Measurements from ENCODE around the gene ANXA4.
A peak's percentile ranks its signal among the peaks of the same experiment; 100 is the strongest.
"Not testable (repeated sequence)": the region's sequence is repeated elsewhere in the genome, so short reads cannot be mapped to it uniquely, and the experiment has no call there.

Gene ANXA4

DNA sequence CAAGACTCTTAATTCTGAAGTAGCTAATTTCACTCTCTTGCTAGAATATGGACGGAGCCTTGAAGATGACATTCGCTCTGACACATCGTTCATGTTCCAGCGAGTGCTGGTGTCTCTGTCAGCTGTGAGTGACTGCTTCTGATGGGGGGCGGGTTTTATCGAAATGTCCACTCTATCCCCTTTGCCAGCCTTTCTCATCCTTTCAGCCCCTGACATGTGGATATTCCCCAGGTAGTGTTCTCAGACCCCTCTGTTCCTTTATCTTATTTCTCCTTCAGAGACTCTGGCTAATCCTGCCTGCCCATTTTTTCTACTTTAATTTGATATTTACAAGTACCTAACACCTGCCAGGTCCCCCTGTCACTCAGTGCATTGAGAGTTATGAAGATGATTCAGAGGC, 68.6 kb downstream of the ANXA4 start:
- DNase-seq (ENCODE audit: low spot score) = no peak

DNA sequence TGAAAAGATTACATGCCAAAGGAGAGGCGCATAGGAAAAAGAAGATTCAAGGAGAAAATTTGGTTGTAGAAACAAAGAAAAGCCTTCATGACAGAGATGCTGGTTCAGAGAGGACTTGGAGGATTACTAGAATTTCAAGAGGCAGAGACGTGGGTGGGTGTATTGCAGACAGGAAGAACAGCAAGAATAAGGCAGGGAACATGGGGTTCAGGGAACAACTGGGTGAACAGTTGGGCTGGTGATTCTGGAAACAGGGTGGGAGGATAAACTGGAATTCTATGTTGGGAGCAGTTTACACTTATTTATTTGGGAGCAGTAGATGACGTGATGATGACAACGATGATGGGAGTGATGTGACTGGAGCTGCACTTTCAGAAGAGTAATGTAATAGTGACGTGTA, 69.1 kb downstream of the ANXA4 start:
- no peak for DNase-seq (ENCODE audit: low spot score)

- DNase-seq (ENCODE audit: low spot score) = no peak
These were observed 69.7 kb downstream of the ANXA4 start for GRCh38 chr2:69811591-69811990.

GRCh38 chr2:69815717-69816116, 73.8 kb downstream of the ANXA4 start:
- DNase-seq (ENCODE audit: low spot score) = peak; percentile 6

GRCh38 chr2:69816923-69817542, 75.1 kb downstream of the ANXA4 start:
- DNase-seq (ENCODE audit: low spot score) = peak; percentile 37

- no peak for DNase-seq (ENCODE audit: low spot score)
These were observed 76.0 kb downstream of the ANXA4 start for GRCh38 chr2:69817729-69818501.

GRCh38 chr2:69827796-69828540, 86.0 kb downstream of the ANXA4 start:
- DNase-seq (ENCODE audit: low spot score) = no peak

DNA sequence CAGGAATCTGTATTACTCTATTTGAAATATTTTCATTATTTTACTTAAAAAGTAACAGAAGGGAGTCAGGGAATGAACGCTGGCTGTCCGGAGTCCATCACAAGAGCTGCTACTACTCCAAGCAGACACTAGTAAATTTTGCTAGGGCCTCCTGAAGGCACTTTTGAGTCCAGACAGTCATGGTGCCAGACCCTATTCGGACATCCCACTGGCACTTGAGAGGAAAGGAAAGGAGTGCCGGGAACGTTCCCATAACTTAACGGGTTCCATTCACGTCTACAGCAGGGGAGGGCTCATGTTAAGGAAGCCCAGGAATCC, 87.0 kb downstream of the ANXA4 start:
- DNase-seq (ENCODE audit: low spot score) = no peak

DNA sequence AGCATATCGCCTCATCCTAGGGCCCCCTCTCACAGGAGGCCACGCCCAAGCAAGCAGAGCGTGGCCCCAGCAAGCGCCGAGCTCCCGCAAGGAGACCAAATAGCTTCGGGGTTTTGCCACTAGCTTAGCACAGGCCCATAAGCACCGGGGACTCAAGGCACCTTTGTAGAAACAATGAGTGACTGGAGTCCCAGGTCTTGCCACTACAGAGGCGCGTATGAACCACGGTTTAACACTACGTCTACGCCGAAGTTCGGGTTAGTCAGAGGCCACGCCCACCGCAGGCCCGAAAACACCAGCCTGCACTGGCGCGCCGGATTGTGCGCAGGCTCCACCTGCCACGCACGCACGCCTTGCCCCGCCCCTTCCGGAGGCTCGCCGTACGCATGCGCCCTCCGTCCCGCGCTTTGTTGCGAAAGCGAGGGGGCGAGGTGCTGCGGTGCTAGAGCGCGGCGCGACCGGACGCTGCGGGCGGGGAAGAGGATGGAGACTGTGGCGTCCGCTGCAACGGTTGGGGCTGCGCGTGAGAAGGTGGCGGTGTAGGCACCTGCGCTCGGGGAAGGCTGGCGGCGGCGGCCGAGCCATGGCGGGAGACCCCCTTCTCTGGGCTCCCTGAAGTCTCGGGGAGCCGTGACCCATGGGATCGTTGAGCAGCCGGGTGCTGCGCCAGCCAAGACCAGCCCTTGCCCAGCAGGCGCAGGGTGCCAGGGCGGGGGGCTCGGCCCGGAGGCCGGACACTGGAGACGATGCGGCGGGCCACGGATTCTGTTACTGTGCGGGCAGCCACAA, 87.5 kb downstream of the ANXA4 start, which contains the start of gene GMCL1:
TSS of gene GMCL1 (plus strand) at position 405 of the 789 bp plus-strand sequence. CDS start at position 638, 233 bp downstream.
- DNase-seq (ENCODE audit: low spot score) = peak; percentile 88

- peak; percentile 12 for DNase-seq (ENCODE audit: low spot score)
These were observed 88.3 kb downstream of the ANXA4 start for GRCh38 chr2:69830045-69830905.

DNA sequence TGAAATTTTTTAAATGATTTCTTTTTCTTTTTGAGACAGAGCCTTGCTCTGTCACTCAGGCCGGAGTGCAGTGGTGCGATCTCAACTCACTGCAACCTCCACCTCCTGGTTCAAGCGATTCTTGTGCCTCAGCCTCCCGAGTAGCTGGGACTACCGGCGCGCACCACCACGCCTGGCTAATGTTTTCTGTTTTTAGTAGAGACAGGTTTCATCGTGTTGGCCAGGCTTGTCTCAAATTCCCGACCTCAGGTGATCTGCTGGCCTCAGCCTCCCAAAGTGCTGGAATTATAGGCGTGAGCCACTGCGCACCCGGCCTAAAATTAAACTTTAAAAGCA, 88.9 kb downstream of the ANXA4 start:
- DNase-seq (ENCODE audit: low spot score) = not testable (repeated sequence)

DNA sequence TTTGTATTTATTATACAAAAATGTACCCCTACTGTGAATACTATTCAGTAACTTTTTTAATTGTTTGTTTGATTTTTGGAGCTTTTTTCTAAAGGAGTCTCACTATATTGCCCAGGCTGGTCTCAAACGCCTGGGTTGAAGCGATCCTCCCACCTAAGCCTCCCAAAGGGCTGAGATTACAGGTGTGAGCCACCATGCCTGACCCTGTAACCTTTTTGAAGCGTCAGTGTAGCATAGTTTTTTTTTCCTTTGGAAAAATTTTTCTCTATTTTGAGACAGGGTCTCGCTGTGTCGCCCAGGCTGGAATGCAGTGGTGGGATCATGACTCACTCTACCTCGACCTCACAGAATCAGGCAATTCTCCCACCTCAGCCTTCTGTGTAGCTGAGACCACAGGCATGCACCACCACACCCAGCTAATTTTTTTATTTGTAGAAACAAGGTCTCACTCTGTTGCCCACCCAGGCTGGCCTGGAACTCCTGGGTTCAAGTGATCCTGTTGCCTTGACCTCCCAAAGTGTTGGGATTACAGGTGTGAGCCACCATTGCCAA, 89.5 kb downstream of the ANXA4 start:
- DNase-seq (ENCODE audit: low spot score) = no peak

GRCh38 chr2:69833752-69834151, 91.8 kb downstream of the ANXA4 start:
- DNase-seq (ENCODE audit: low spot score) = no peak

DNA sequence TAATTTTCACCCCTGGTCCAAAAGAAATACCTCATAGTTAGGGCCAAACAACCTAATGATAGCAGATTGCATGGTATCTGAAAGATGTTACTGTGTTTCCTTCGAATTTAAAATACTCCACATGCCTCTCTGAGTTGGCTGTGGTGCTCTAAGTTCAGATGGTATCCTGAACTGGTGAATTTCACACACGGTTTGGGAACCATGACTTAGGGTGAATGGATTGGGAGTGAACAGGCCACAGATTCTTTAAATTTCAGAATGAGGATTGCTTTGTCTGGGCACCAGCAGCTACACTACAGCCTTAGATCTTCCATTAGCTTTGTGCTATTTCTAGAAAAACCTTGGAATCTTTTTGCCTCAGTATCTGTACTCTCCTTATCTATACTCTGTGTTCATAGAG, 93.7 kb downstream of the ANXA4 start:
- DNase-seq (ENCODE audit: low spot score) = no peak

DNA sequence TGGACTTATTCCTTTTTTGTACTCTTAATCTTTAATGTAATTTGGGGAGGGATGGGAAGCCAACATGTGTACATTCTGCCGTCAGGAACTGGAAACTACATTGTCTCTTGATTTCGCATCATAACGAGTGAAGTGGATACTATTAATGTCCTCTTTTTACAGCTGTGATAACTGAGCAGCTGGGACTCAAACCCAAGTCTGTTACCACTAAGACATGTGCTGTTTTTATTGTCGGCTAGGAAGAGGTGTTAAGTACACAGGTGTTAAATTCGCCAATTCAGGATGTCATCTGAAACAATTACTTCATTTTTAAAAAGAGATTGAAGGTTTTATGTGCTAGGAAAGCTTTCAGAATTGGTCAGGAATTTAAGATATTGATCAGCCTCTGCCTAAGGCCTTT, 94.4 kb downstream of the ANXA4 start:
- no peak for DNase-seq (ENCODE audit: low spot score)

GRCh38 chr2:69837533-69837932, 95.6 kb downstream of the ANXA4 start:
- no peak for DNase-seq (ENCODE audit: low spot score)

GRCh38 chr2:69843993-69844392, 102.1 kb downstream of the ANXA4 start:
- no peak for DNase-seq (ENCODE audit: low spot score)

DNA sequence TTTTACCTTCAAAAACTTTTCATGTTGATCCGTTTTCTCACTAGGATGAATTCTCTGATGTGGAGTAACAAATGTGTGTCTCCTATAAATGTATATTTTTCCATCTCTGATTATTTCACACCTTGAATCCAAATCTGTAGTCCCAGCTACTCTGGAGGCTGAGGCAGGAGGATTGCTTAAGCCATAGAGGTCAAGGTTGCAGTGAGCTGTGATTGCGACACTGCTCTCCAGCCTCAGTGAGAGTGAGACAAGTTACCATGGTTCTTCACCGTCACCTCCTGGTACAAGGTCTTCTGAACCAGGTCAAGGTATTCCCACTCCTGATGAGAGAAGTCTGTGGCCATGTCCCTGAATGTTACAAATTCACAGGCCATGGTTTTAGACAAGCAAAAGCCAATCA, 102.6 kb downstream of the ANXA4 start:
- DNase-seq (ENCODE audit: low spot score) = no peak

- DNase-seq (ENCODE audit: low spot score) = no peak
These were observed 104.5 kb downstream of the ANXA4 start for GRCh38 chr2:69846182-69847067.
